Fibroblast of lung (primary cell): ENCODE measurements around the gene SUPT3H. TPM values are rescaled to one million over a fixed set of nuclear protein-coding genes. Genes with fewer than 3 reads are reported as not detected.

ENCODE experiments used
- DNase-seq, 2 donors: peaks; one replicate each; pipeline versions ENCODE4 v3.0.0 to v3.0.0-alpha.2; 2010; ENCODE audit warnings: low read depth in 2 of 2
- H2AFZ ChIP-seq: 2 replicates; pipeline ENCODE4 v1.5.1; 2012; ENCODE audit warnings: low read length, control low read depth, inconsistent platforms
- H3K27ac ChIP-seq: 2 replicates; pipeline ENCODE4 v1.5.1; 2011; ENCODE audit warnings: low read length, control low read depth; ENCODE audit not compliant: insufficient read depth
- H3K27me3 ChIP-seq: 2 replicates; pipeline ENCODE4 v1.5.1; 2011; ENCODE audit warnings: mild to moderate bottlenecking, low read length; ENCODE audit not compliant: control insufficient read depth, insufficient read depth
- H3K36me3 ChIP-seq: 2 replicates; pipeline ENCODE4 v1.5.1; 2011; ENCODE audit warnings: low read length; ENCODE audit not compliant: control insufficient read depth, insufficient read depth
- H3K4me1 ChIP-seq: 2 replicates; pipeline ENCODE4 v1.5.1; 2011; ENCODE audit warnings: low read length; ENCODE audit not compliant: control insufficient read depth, insufficient read depth; ENCODE audit errors: extremely low read depth
- H3K4me2 ChIP-seq: 2 replicates; pipeline ENCODE4 v1.5.1; 2011; ENCODE audit warnings: low read length, control low read depth; ENCODE audit not compliant: insufficient read depth; ENCODE audit errors: extremely low read depth
- H3K4me3 ChIP-seq, 4 experiments: fragments of 200-600 bp in 1 of 4; sonication (generic) in 1 of 4; replicated peaks in 1 of 4; 2 replicates each; pipeline ENCODE4 v1.5.1; 2011 to 2016; ENCODE audit warnings: low read length in 4 of 4, low read depth in 3 of 4, mild to moderate bottlenecking in 3 of 4, control low read depth in 2 of 4, inconsistent platforms in 1 of 4, mixed read lengths in 1 of 4; ENCODE audit not compliant: insufficient read depth in 1 of 4; ENCODE audit errors: control extremely low read depth in 1 of 4
- H3K79me2 ChIP-seq: 2 replicates; pipeline ENCODE4 v1.5.1; 2012; ENCODE audit warnings: mild to moderate bottlenecking, low read length, inconsistent platforms; ENCODE audit not compliant: control insufficient read depth, insufficient read depth
- H3K9ac ChIP-seq: 2 replicates; pipeline ENCODE4 v1.5.1; 2011; ENCODE audit warnings: mild to moderate bottlenecking, low read length, control low read depth; ENCODE audit not compliant: insufficient read depth
- H3K9me3 ChIP-seq: 2 replicates; pipeline ENCODE4 v1.5.1; 2012; ENCODE audit warnings: low read depth, low read length; ENCODE audit not compliant: control insufficient read depth, insufficient read depth
- H4K20me1 ChIP-seq: 2 replicates; pipeline ENCODE4 v1.5.1; 2011; ENCODE audit warnings: low read length; ENCODE audit not compliant: control insufficient read depth, insufficient read depth; ENCODE audit errors: extremely low read depth
- CTCF ChIP-seq, 2 donors: IDR thresholded peaks in 1 of 2; conservative IDR thresholded peaks in 1 of 2; 1 replicate in 1 of 2; 2 replicates in 1 of 2; pipeline ENCODE4 v1.5.1; 2011 to 2012; ENCODE audit warnings: low read length in 2 of 2, control low read depth in 1 of 2, inconsistent platforms in 1 of 2, low read depth in 1 of 2, mild to moderate bottlenecking in 1 of 2
- EZH2 ChIP-seq: IDR thresholded peaks from 2 replicates; pipeline ENCODE4 v1.5.1; 2012; ENCODE audit warnings: low read length, control low read depth, mild to moderate bottlenecking; ENCODE audit errors: missing control alignments
- polyA plus RNA-seq, 2 donors: library from polyadenylated mRNA; depleted of rRNA in 1 of 2; stranded (reverse) in 1 of 2; unstranded in 1 of 2; fragments of >200 nt; gene quantifications; 2 replicates each; pipeline ENCODE4 v1.2.1, GENCODE V29; 2011 to 2012; ENCODE audit warnings: missing spikeins in 1 of 2
- total RNA-seq: library from RNA; depleted of rRNA; stranded (reverse); fragments of >200 nt; gene quantifications from 2 replicates; pipeline ENCODE4 v1.2.1, GENCODE V29; 2014

The SUPT3H gene
- total and polyA plus RNA-seq, 2 donors (not counting 1 experiment from before 2014, with no cell fraction given), result 8.3 to 8.5 TPM

GRCh38 chr6:44804016-44804415, 573.7 kb downstream of the SUPT3H start:
- H3K36me3 ChIP-seq, result no peaks in the 10 kb centered on the region
- no peak for DNase-seq

GRCh38 chr6:44800784-44801592, 576.7 kb downstream of the SUPT3H start:
- H3K27ac ChIP-seq, result no peak overlapping the region
- TF ChIP-seq EZH2 (no peak), CTCF (conservative IDR thresholded peaks at IDR 0.05 in 1 of 2, IDR thresholded peaks at IDR 0.05 in 1 of 2; ENCODE audit: low read depth in 1 of 2, low read length in 2 of 2) (no peak)
- H3K36me3 ChIP-seq, result no peaks in the 10 kb centered on the region
- H3K4me3 ChIP-seq, result no peak overlapping the region
- H3K4me1 ChIP-seq, result peaks cover 2% of the 10 kb centered on the region
- peaks cover 6% of the 10 kb centered on the region for H3K27me3 ChIP-seq
- H3K4me2 ChIP-seq, result no peak overlapping the region
- no peaks in the 10 kb centered on the region for H4K20me1 ChIP-seq
- no peak overlapping the region for H3K9ac ChIP-seq
- DNase-seq, result no peak
- H3K79me2 ChIP-seq, result no peaks in the 10 kb centered on the region
- no peak overlapping the region for H2AFZ ChIP-seq
- H3K9me3 ChIP-seq, result no peaks in the 10 kb centered on the region

More at GRCh38 chr6:44804016-44804415, 573.7 kb downstream of the SUPT3H start:
- Histone ChIP-seq H3K79me2 (no peaks in the 10 kb centered on the region), H4K20me1 (no peaks in the 10 kb centered on the region), H2AFZ (no peak overlapping the region), H3K9me3 (no peaks in the 10 kb centered on the region), H3K27me3 (peaks cover 6% of the 10 kb centered on the region), H3K4me1 (peaks cover 2% of the 10 kb centered on the region), H3K9ac (no peak overlapping the region), H3K27ac (no peak overlapping the region), H3K4me3 (no peak overlapping the region), H3K4me2 (no peak overlapping the region)
- TF ChIP-seq CTCF (conservative IDR thresholded peaks at IDR 0.05 in 1 of 2, IDR thresholded peaks at IDR 0.05 in 1 of 2; ENCODE audit: low read depth in 1 of 2, low read length in 2 of 2) (no peak), EZH2 (no peak)

GRCh38 chr6:44800171-44800783, 577.5 kb downstream of the SUPT3H start:
- H3K4me3 ChIP-seq, result no peak overlapping the region
- H3K4me1 ChIP-seq, result peaks cover 2% of the 10 kb centered on the region
- H4K20me1 ChIP-seq, result no peaks in the 10 kb centered on the region
- H3K9me3 ChIP-seq, result no peaks in the 10 kb centered on the region
- TF ChIP-seq EZH2, result no peak
- no peak for TF ChIP-seq CTCF (conservative IDR thresholded peaks at IDR 0.05 in 1 of 2, IDR thresholded peaks at IDR 0.05 in 1 of 2; ENCODE audit: low read depth in 1 of 2, low read length in 2 of 2)
- H3K36me3 ChIP-seq, result no peaks in the 10 kb centered on the region
- DNase-seq, result peak; percentile 55 to 82
- no peak overlapping the region for H3K4me2 ChIP-seq
- no peak overlapping the region for H2AFZ ChIP-seq
- H3K9ac ChIP-seq, result no peak overlapping the region
- H3K27ac ChIP-seq, result no peak overlapping the region
- H3K79me2 ChIP-seq, result no peaks in the 10 kb centered on the region
- H3K27me3 ChIP-seq, result peaks cover 6% of the 10 kb centered on the region
